ENCODE results near the gene SLC28A3. TPM values are rescaled to one million over a fixed set of nuclear protein-coding genes. Genes with fewer than 3 reads are reported as not detected.

The SLC28A3 gene
- polyA plus RNA-seq, 1 experiment: 0.27 TPM

DNA sequence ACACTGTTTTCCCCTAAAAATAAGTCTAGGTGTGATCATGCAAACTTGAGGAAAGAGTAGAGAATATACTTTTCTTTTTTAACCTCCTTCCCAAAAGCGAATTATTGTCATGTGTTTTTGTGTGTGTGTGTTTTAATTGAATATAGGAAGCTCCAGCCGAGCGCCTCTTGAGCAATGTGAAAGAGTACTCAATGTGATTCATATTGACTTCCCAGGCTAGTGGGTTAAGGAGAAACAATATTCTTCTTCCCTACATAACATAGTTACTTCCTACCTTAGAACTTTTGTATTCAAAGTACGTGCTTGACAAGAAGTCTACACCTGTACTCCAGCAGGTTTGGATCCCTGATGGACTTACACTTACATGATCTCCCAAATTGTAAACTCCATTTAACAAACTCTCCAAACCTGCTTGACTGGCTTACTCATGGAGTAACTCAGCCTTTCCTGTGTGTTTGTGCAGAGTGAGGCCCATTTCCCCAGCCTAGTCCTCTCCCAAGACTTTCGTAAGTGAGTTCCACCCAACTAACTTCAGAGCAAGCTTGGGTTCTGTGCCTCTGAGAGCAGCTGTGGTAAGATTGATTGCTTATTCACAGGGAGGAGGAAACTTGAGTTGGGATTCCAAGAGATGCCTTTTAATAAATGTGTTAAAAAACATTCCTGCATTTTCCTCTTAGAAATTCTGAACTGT lies 9.3 kb downstream of the SLC28A3 start:
- ChIA-PET POLR2A (no interaction called here), CTCF (no interaction called here)
- H3K27me3 ChIP-seq (ENCODE audit: control insufficient read depth, insufficient read depth, low read length): no peaks in the 10 kb centered on the region
- TF ChIP-seq, protein P1, sequence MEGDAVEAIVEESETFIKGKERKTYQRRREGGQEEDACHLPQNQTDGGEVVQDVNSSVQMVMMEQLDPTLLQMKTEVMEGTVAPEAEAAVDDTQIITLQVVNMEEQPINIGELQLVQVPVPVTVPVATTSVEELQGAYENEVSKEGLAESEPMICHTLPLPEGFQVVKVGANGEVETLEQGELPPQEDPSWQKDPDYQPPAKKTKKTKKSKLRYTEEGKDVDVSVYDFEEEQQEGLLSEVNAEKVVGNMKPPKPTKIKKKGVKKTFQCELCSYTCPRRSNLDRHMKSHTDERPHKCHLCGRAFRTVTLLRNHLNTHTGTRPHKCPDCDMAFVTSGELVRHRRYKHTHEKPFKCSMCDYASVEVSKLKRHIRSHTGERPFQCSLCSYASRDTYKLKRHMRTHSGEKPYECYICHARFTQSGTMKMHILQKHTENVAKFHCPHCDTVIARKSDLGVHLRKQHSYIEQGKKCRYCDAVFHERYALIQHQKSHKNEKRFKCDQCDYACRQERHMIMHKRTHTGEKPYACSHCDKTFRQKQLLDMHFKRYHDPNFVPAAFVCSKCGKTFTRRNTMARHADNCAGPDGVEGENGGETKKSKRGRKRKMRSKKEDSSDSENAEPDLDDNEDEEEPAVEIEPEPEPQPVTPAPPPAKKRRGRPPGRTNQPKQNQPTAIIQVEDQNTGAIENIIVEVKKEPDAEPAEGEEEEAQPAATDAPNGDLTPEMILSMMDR (IDR thresholded peaks at IDR 0.05; ENCODE audit: insufficient read depth, low read depth, low read length): no peak
- no peak for DNase-seq (ENCODE audit: low read depth)
- no peak overlapping the region for H3K4me3 ChIP-seq (ENCODE audit: low read depth, low read length)
- no peaks in the 10 kb centered on the region for H3K36me3 ChIP-seq (ENCODE audit: control insufficient read depth, insufficient read depth, low read length)

DNA sequence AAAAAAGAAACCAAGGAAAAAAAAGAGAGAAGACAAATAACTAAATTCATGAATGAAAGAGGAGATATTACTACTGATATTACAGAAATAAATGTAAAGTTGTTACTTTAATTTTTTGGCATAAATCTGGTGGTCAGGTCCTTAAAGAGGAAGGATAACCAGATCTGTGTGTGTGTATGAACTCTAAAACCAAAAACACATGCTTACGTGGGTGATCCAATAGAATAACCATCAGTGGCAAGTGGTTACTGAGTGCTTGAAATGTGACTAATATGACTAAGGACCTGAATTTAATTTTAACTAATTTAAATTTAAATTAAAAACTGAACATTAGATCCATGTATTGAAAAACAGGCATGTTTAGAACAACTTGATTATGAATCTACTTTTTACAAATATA lies 10.3 kb downstream of the SLC28A3 start:
- TF ChIP-seq, protein P1 (IDR thresholded peaks at IDR 0.05; ENCODE audit: insufficient read depth, low read depth, low read length): no peak
- no peaks in the 10 kb centered on the region for H3K36me3 ChIP-seq (ENCODE audit: control insufficient read depth, insufficient read depth, low read length)
- H3K27me3 ChIP-seq (ENCODE audit: control insufficient read depth, insufficient read depth, low read length): no peaks in the 10 kb centered on the region
- H3K4me3 ChIP-seq (ENCODE audit: low read depth, low read length): no peak overlapping the region
- no peak for DNase-seq (ENCODE audit: low read depth)
- CTCF ChIA-PET: no interaction called here
- POLR2A ChIA-PET: no interaction called here

DNA sequence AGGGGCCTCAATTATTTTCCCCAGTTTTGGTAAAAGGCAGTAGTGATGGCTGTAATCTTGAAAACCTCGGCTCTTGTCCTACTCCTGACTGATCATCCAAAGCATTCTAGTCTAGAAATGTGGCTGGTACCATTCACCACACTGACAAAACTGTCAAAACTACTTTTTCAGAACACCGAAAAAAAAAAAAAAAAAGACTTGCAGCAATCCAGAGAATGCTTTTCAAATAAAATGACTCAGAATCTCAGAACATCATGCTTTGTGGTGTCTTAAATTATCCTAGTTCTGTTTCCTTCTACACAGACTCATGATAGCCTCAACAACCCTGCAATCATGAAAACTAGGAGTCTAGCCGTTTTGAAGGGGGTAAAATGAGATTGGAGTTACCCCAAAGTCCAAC lies 13.4 kb downstream of the SLC28A3 start:
- CTCF ChIA-PET: interaction anchor here (0.6 kb wide), 1 partner anchor 11 kb away, joined by 3 read pairs; no protein-coding TSS in a partner anchor

DNA sequence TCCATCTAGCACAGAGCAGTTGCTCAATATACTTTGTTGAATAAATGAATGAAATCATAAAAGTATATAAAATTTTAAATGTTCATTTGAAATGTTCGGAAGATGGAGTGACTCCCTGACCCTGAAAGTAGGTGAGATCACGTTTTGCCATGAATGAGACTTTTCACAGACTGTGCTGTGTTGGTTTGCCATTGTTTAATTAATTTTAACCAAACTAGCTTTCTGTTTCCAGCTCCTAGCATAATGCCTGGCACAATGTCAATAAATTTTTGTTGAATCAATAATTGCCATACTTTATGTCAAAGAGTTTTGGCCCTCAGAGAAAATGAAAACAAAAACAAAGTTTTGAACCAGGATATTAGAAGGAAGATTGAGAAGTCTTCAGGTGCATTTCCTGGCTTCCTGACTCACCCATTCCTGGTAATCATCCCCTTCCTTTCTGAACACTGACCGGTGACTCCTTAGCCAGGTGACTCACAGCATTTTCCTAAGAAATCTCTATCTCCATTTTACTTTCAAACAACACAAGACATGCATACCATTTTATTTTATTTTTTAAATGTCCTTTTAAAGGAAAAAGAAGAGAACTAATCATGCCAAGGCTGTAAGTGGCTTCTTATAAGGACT lies 15.1 kb downstream of the SLC28A3 start:
- no peaks in the 10 kb centered on the region for H3K27me3 ChIP-seq (ENCODE audit: control insufficient read depth, insufficient read depth, low read length)
- ChIA-PET POLR2A (no interaction called here), CTCF (interaction anchor here (0.7 to 1.4 kb wide), 2 partner anchors 10 to 345 kb away, joined by 3 to 6 read pairs; partner anchors contain the start of gene RMI1)
- no peaks in the 10 kb centered on the region for H3K36me3 ChIP-seq (ENCODE audit: control insufficient read depth, insufficient read depth, low read length)
- DNase-seq (ENCODE audit: low read depth): no peak
- H3K4me3 ChIP-seq (ENCODE audit: low read depth, low read length): no peak overlapping the region
- TF ChIP-seq, protein P1 (IDR thresholded peaks at IDR 0.05; ENCODE audit: insufficient read depth, low read depth, low read length): no peak

More for the DNA sequence above, 13.4 kb downstream of the SLC28A3 start:
- Histone ChIP-seq H3K36me3 (ENCODE audit: control insufficient read depth, insufficient read depth, low read length) (no peaks in the 10 kb centered on the region), H3K27me3 (ENCODE audit: control insufficient read depth, insufficient read depth, low read length) (no peaks in the 10 kb centered on the region), H3K4me3 (ENCODE audit: low read depth, low read length) (no peak overlapping the region)
- DNase-seq (ENCODE audit: low read depth): no peak
- TF ChIP-seq, protein P1 (IDR thresholded peaks at IDR 0.05; ENCODE audit: insufficient read depth, low read depth, low read length): no peak
- POLR2A ChIA-PET: no interaction called here

DNA sequence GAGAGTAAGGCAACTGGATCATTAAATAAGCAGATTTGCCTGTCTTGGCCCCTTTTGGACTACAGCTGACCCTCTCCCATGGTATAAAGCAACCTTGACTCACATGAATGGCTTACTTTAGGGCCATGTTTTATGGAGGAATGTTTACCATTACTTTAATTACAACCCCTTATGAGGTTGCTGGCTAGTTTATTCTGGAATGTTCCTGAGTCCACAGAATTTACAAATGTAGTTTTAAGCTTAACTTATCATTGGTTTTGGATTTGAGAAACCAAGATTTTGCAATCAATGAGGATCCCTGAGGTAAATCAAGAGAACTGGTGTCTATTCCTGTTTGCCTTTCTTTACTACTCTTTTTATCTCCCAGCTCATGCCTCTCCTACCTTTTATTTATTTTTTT lies 15.7 kb downstream of the SLC28A3 start:
- POLR2A ChIA-PET: interaction anchor here (0.6 kb wide), 1 partner anchor 10 kb away, joined by 3 read pairs; no protein-coding TSS in a partner anchor
- H3K36me3 ChIP-seq (ENCODE audit: control insufficient read depth, insufficient read depth, low read length): no peaks in the 10 kb centered on the region
- TF ChIP-seq, protein P1 (IDR thresholded peaks at IDR 0.05; ENCODE audit: insufficient read depth, low read depth, low read length): no peak
- no peak overlapping the region for H3K4me3 ChIP-seq (ENCODE audit: low read depth, low read length)
- H3K27me3 ChIP-seq (ENCODE audit: control insufficient read depth, insufficient read depth, low read length): no peaks in the 10 kb centered on the region
- DNase-seq (ENCODE audit: low read depth): no peak
- CTCF ChIA-PET: interaction anchor here (0.6 kb wide), 1 partner anchor 1250 kb away, joined by 3 read pairs; no protein-coding TSS in a partner anchor

All from BJ (cell line).